ENCODE results near the gene ARID1B. TPM values are rescaled to one million over a fixed set of nuclear protein-coding genes. Genes with fewer than 3 reads are reported as not detected.

ARID1B gene
- total and polyA plus RNA-seq, 8 donors: 16.2 to 68.0 (median 42.5) TPM

GRCh38 chr6:157025437-157025836 is 248.3 kb downstream of the ARID1B start:
- Histone ChIP-seq H3K4me3 (no peak overlapping the region), H3K9me3 (no peaks in the 10 kb centered on the region), H3K36me3 (no peaks in the 10 kb centered on the region), H3K27ac (no peak overlapping the region), H3K27me3 (no peaks in the 10 kb centered on the region), H3K4me1 (peaks cover 0 to 14% (median 12%) of the 10 kb centered on the region in 3 donors)
- FAIRE-seq (no peak), DNase-seq (no peak), ATAC-seq (no peak)
- 57 to 67% methylated on average over 1 of the region's 1 CpG for WGBS, 2 donors
- TF ChIP-seq, protein P1, sequence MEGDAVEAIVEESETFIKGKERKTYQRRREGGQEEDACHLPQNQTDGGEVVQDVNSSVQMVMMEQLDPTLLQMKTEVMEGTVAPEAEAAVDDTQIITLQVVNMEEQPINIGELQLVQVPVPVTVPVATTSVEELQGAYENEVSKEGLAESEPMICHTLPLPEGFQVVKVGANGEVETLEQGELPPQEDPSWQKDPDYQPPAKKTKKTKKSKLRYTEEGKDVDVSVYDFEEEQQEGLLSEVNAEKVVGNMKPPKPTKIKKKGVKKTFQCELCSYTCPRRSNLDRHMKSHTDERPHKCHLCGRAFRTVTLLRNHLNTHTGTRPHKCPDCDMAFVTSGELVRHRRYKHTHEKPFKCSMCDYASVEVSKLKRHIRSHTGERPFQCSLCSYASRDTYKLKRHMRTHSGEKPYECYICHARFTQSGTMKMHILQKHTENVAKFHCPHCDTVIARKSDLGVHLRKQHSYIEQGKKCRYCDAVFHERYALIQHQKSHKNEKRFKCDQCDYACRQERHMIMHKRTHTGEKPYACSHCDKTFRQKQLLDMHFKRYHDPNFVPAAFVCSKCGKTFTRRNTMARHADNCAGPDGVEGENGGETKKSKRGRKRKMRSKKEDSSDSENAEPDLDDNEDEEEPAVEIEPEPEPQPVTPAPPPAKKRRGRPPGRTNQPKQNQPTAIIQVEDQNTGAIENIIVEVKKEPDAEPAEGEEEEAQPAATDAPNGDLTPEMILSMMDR (IDR thresholded peaks at IDR 0.05): no peak
- intact Hi-C loops (cut with DNase I): no loop called here

- intact Hi-C loops (cut with DNase I): loop anchor here in 2 of 3 donors (5.0 to 10.0 kb wide), 2 partner anchors 152 to 155 kb away; no protein-coding TSS in a partner anchor
Observed at GRCh38 chr6:157029980-157030690, 253.0 kb downstream of the ARID1B start.

GRCh38 chr6:157030755-157031154 is 253.6 kb downstream of the ARID1B start:
- Histone ChIP-seq H3K4me1 (peaks cover 11 to 28% (median 15%) of the 10 kb centered on the region in 3 donors), H3K9me3 (no peaks in the 10 kb centered on the region), H3K4me3 (no peak overlapping the region), H3K36me3 (no peaks in the 10 kb centered on the region), H3K27me3 (no peaks in the 10 kb centered on the region), H3K27ac (no peak overlapping the region)
- DNase-seq (no peak), FAIRE-seq (no peak), ATAC-seq (peak in 2 of 4 donors; percentile 24 to 33)
- TF ChIP-seq, protein P1 (IDR thresholded peaks at IDR 0.05): no peak
- intact Hi-C loops (cut with DNase I): loop anchor here in 2 of 3 donors (5.0 to 10.0 kb wide), 2 partner anchors 152 to 154 kb away; no protein-coding TSS in a partner anchor
- WGBS, 2 donors: 61 to 70% methylated on average over 10 of the region's 10 CpGs

More at GRCh38 chr6:157029980-157030690, 253.0 kb downstream of the ARID1B start:
- Histone ChIP-seq H3K4me1 (peaks cover 6 to 21% (median 8%) of the 10 kb centered on the region in 3 donors), H3K27ac (no peak overlapping the region), H3K4me3 (no peak overlapping the region), H3K27me3 (no peaks in the 10 kb centered on the region), H3K9me3 (no peaks in the 10 kb centered on the region), H3K36me3 (no peaks in the 10 kb centered on the region)
- no peak for ATAC-seq
- 92 to 93% methylated on average over 4 of the region's 4 CpGs for WGBS, 2 donors
- DNase-seq: no peak
- TF ChIP-seq, protein P1 (IDR thresholded peaks at IDR 0.05): no peak
- no peak for FAIRE-seq

GRCh38 chr6:157032923-157033322 is 255.7 kb downstream of the ARID1B start:
- no peak for ATAC-seq
- Histone ChIP-seq H3K4me3 (peak overlapping the region in 1 of 4 donors; percentile 2), H3K27ac (no peak overlapping the region)

More at GRCh38 chr6:157032923-157033322, 255.7 kb downstream of the ARID1B start:
- no peak for DNase-seq
- FAIRE-seq: peak; percentile 69
- no peaks in the 10 kb centered on the region for H3K27me3 ChIP-seq
- H3K36me3 ChIP-seq: no peaks in the 10 kb centered on the region
- H3K9me3 ChIP-seq: no peaks in the 10 kb centered on the region
- H3K4me1 ChIP-seq: peaks cover 14 to 35% (median 17%) of the 10 kb centered on the region in 3 donors
- intact Hi-C loops (cut with DNase I): loop anchor here in 2 of 3 donors (5.0 to 10.0 kb wide), 2 partner anchors 149 to 152 kb away; no protein-coding TSS in a partner anchor
- TF ChIP-seq, protein P1 (IDR thresholded peaks at IDR 0.05): no peak
- 72% methylated on average over 4 of the region's 4 CpGs for WGBS, 2 donors

Data from pancreas (tissue), 10 donors.